EH (cell line): ENCODE data around the gene STX16.
"Not testable (repeated sequence)": the region's sequence is repeated elsewhere in the genome, so short reads cannot be mapped to it uniquely, and the experiment has no call there.

ENCODE experiments used
- DNase-seq: peaks from one replicate; pipeline ENCODE4 v3.0.0-alpha.2; 2015; ENCODE audit warnings: low read depth

STX16 gene

DNA sequence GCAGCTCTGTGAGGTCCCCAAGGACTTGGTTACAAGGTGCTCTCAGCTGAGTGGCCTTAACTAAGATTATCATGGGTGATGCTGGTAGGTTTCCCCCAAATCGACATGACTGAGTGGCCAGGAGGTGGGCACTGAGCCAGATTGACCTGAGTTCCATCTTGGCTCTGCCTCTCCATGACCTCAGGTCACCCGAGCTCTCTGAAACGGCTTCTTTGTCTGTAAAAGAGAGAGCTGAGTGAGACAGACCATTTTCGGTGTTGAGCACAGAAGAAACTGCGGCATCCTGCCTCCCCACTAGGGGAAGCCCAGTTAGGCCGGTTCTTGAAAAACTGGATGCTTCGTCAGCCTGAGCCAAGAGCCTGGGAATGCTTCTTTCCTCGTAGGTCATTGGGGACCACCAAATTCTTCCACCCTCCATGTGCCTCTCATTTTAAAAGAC lies 14.1 kb upstream of the STX16 start:
- DNase-seq: no peak

GRCh38 chr20:58637466-58638213 lies 13.4 kb upstream of the STX16 start:
- no peak for DNase-seq

DNA sequence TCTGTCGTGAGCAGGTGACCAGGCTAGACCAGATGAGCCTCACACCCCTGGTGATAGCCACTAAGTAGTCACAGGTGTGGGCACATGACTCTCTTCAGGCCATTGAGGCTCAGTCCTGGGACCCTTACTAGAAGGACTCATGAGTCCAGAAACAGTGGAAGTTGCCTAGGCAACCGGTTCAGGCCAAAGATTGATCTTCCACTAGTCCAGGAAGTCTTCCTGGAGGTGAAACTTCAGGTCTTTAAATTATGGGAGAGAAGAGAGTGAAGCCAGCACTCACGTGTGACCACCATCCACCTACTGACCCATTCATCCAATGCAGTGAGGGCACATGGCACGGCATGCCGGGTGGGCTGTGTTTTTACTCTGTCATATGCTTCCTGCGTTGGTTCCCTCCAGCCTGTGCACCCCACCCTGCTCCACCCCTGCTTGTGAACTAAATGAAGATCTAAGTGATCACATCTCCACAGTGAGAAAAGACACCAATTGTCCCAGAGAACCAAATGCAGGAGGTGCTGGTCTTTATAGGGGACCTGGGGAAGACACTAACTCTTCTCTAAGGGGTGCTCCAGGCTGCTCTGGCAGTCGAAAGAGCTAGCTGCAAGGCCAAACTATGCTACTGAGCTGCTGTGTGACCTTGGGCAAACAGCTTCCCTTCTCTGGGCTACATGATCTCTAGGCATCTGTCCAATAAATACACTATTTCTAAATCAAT lies 12.5 kb upstream of the STX16 start:
- no peak for DNase-seq

DNA sequence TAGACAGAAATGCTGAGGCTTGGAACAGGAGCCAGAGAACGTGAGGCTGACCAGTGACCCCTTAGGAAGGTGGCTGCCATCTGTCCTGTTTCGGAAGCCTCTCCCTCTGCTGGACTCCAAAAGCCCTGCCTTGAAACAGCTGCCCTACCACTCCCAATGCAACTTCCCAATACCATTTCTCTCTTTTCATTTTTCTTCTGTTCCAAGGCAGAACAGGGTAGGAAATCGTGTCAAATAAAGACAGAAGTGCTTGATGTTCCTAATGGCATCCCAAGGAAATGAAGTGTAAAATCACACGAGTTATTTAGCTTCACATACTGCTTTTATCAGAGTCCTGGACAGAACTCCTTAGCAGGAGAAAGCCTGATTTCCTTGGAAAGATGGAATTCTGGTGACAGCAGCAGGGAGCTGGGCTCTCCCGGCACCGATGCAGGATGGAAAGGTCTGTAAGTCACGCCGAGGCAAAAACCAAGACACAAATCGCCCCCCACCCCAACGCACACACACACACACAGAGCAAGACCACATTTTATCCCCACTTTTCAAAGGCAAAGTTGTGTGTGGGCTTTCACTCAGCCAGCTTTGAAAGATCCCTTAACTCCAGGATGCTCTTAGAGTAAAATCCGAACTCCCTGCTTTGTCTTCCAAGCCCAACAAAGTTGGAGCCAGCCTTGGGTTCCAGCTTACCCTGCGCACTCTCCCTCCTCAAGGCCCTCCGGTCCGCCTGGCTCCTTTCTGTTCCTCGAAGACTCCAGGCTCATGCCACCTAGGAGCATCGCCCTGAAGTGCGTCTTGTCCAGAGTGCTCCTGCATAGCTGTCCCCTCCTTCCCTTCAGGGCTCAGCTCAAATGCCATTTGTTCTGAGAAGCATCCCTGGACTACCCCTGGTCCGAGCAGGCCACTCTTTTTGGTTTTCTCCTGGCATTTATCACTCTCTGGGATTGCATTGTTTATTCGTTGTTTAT lies 11.6 kb upstream of the STX16 start:
- no peak for DNase-seq

DNA sequence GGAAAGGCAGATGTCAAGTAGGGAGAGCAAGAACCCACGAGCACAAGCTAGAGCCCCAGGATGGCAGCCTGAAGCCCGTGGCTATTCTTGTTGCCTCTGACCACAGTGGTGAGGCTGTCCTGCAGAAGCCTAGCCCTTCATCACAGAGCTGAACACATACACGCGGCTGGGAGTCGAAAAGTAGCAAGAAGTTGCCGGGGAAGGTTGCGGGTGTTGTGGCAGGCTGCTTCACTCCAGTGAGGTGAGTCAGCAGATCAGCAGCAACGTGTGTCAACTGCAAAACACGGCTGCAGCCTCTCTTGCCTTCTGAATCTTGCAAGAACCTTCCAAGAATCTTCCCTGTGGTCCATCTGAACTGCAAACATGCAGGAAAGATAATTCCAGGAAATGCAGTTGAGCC lies 10.6 kb upstream of the STX16 start:
- peak; percentile 78 for DNase-seq

- DNase-seq: no peak
Observed at GRCh38 chr20:58642441-58642840, 8.6 kb upstream of the STX16 start.

DNA sequence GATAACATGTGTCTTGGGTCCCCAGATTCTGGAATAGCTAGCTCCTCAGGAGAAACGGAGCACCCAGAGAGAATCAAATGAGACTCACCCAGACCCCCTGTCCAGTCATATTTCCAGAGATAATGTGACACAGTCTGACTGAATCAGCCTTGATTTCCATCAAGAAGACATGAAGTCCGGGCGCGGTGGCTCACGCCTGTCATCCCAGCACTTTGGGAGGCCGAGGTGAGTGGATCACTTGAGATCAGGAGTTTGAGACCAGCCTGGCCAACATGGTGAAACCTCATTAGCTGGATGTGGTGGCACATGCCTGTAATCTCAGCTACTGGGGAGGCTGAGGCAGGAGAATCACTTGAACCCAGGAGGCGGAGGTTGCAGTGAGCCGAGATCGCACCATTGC lies 8.2 kb upstream of the STX16 start:
- not testable (repeated sequence) for DNase-seq

GRCh38 chr20:58645412-58645968 lies 5.6 kb upstream of the STX16 start:
- DNase-seq: no peak

GRCh38 chr20:58646257-58646656 lies 4.8 kb upstream of the STX16 start:
- DNase-seq: no peak

DNA sequence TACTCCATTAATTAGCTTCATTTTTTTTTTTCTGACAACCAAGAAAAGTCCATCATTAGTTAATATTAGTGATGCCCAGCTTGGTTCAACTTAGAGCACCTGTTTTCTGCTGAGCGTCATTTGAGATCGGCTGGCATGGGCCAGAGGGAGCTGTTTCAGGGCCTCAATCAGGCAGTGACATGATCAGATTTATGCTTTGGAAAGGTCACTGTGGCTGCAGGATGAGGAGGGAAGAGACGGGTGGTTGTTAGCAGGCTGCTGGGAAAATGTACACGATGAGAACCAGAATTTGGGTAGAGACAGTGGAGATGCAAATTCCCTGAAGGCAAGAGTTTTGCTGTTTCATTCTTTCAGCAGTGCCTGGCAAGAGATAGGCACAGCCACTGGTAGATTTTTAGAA lies 4.4 kb upstream of the STX16 start:
- DNase-seq: no peak

- DNase-seq: no peak
Observed at GRCh38 chr20:58647162-58647795, 3.8 kb upstream of the STX16 start.

DNA sequence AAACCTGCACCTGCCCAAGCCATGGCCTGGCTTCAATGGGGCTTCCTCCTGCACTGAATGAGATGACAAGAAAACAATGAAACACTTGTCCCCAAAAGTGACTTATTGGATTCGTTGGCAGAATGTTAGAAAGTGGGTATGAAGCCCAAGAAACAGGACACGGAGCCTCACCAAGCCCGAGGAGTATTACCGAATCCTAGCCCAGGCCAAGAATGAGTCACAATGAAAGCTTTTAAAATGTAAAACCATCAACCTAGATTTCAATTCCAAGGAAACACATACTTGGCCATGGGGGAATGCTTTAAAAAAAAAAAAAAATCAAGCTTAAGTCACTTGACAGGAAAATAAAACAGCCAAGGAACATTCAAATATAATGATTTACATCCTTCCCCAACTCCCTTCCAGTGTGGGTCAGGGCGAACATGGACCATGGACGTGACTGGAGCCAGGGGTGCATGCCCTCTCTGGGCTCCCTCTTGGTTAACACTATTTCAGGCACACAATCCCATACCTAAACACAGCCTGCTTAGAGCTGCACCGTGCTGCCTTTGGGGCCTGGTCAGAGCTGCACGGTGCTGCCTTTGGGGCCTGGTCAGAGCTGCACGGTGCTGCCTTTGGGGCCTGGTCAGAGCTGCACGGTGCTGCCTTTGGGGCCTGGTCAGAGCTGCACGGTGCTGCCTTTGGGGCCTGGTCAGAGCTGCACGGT lies 3.1 kb upstream of the STX16 start:
- DNase-seq: peak; percentile 87

- DNase-seq: not testable (repeated sequence)
Observed at GRCh38 chr20:58648502-58648825, 2.6 kb upstream of the STX16 start.

- no peak for DNase-seq
Observed at GRCh38 chr20:58649288-58650180, 1.5 kb upstream of the STX16 start.

DNA sequence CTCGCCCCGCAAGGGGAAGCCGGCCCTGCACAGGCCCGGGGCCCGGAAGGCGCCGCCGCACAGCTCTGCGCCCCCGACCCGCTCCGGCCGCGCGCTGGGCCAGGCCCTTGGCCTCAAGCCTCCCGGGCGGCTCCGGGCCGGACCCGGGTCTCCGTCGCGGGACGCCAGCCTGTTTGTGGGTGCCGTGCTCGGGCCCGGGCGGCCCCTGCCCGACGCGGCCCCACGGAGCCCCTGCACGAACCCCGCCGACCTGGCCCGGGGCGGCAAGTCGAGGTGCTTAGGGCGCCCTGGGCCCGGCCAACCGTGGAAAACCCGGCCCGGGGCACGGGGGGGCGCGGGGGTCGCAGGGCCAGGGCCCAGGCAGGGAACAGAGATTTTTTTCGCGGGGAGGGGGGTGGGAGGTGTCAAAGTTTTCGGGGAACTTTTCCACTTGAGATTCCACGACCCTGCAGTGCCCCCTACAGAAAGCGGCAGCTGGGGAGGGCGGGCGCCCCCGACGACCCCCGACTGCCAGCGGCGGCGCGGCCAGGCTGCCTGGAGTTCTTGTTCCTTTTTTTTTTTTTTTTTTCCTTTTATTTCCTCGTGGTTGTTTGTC lies 805 bp upstream of the STX16 start:
- no peak for DNase-seq

- DNase-seq: no peak
Observed at GRCh38 chr20:58651559-58651945, 469 bp downstream of the STX16 start.

GRCh38 chr20:58651946-58652605 lies 993 bp downstream of the STX16 start:
- peak; percentile 78 for DNase-seq

DNA sequence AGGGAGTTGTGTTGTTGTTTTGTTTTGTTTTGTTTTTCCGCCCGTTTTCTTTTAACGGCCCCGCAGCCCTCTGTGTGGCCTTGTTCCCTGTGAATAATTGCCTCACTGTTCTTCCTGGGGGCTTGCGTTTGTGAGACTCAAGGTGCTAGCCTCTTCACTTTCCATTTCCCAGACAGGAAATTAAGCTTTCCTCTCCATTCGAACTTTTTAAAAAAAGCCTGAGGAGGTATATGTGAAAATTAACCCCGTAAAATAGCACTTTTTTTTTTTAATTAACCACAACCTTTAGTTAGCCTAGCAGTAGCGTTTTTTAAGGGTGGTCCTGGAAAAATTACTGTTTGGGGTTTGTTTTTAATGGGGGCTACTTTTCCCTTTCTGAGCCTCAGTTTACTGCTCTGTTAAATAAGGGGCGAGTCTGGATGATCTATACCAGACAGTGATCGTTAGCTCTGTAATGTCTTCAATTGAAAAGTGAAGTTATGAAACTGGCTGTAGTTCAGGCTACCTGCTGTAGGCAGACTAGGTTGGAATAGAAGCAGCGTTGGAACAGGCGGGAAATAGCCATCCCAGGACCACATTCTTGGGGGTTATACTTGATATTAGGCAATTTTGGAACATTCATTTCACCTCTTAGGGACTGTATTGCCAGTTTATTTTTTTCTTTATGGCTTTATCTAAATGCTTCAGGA lies 1.7 kb downstream of the STX16 start:
- peak; percentile 11 for DNase-seq

DNA sequence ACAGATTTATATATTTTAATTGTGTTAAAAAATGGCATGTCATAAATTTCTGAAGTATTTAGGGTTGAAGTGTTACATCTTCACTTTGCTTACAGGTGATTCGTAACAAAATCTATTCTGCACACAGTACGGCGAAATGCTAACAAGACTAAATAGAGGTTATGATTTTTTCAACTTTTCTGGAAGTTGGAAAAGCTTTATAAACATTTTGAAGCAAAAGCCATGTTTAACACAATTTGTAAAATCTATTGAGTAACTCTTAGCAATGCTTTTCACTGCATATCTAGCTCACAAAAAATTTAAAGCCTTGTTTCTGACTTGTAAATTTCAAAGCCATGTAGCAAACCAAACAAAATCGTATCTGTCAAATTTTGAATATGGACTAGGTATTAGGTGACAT lies 3.3 kb downstream of the STX16 start:
- no peak for DNase-seq
